ENCODE data around the gene PMF1.

PMF1 gene

DNA sequence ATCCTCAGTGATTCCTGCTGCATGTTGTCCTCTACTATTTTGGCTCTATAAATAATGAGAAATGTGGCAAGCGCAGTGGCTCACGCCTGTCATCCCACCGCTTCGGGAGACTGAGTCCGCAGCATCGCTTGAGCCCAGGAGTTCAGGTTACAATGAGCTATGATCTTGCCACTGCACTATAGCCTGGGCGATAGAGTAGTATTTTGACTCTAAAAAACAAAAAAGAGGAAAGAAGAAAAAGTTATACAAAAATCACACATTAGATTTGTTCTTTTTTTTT, 19.7 kb upstream of the PMF1 start:
- H3K4me3 ChIP-seq (ENCODE audit: low read depth, low read length) = peak overlapping the region; percentile 84
- TF ChIP-seq, protein P1, sequence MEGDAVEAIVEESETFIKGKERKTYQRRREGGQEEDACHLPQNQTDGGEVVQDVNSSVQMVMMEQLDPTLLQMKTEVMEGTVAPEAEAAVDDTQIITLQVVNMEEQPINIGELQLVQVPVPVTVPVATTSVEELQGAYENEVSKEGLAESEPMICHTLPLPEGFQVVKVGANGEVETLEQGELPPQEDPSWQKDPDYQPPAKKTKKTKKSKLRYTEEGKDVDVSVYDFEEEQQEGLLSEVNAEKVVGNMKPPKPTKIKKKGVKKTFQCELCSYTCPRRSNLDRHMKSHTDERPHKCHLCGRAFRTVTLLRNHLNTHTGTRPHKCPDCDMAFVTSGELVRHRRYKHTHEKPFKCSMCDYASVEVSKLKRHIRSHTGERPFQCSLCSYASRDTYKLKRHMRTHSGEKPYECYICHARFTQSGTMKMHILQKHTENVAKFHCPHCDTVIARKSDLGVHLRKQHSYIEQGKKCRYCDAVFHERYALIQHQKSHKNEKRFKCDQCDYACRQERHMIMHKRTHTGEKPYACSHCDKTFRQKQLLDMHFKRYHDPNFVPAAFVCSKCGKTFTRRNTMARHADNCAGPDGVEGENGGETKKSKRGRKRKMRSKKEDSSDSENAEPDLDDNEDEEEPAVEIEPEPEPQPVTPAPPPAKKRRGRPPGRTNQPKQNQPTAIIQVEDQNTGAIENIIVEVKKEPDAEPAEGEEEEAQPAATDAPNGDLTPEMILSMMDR (IDR thresholded peaks at IDR 0.05; ENCODE audit: low read depth, low read length) = no peak

DNA sequence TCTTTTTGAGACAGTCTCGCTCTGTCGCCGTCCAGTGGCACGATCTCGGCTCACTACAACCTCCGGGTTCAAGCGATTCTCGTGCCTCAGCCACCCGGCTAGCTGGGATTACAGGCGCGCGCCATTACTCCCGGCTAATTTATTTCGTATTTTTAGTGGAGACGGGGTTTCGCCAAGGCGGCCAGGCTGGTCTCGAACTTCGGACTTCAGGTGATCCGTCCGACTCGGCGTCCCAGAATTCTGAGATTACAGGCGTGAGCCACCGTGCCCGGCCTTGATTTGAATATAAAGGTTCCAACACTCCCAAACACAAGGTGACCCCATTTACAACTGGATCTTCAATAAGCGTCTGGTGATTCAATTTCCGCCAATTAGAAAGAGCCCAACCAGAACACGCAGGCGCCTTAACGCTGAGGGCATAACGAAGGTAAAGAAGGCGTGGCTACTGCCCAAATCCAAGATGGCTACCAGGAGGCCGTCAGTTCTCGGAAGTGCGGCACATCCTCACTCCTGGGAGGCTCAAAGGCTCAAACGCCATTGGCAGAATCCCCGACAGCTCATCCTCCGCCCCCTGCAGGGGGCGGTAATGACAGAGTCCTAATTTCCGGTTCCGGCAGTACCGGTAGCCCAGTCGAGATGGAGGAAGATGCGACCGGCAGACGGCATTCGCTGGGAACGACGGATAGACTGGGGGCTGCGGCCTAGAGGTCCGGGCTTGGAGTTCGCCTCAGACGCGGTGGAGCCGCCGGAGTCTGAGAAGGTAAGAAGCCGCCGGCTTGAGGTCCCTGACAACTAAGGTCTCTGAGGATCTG, 19.1 kb upstream of the PMF1 start, which contains the start of gene SLC25A44:
SLC25A44 (plus strand) TSS at position 617 of the 812 bp plus-strand sequence. CDS start 5,744 bp downstream, outside the sequence.
- TF ChIP-seq, protein P1 (IDR thresholded peaks at IDR 0.05; ENCODE audit: low read depth, low read length) = peak; percentile 25; the same call in 1 of the 2 replicates
- peak within 1 kb of the TSS; percentile 84 for H3K4me3 ChIP-seq (ENCODE audit: low read depth, low read length)

DNA sequence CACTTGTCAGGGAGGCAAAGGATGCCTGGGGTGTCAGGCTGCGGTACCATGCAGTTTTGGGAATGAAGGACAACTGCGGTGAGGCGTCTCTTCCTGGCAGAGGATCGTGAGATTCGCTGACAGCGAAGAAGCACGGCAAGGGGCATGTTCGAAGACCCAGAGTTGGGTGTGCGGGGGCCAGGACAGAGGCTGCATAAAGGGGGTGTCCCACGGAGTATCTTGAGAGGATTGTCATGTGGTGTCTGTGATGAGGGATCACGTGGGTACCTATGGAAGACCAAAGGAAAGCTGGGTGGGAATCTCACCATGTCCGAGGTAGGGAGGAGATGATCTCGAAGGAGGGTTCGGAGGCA, 18.5 kb upstream of the PMF1 start:
- peak overlapping the region; percentile 84 for H3K4me3 ChIP-seq (ENCODE audit: low read depth, low read length)
- TF ChIP-seq, protein P1 (IDR thresholded peaks at IDR 0.05; ENCODE audit: low read depth, low read length) = no peak

DNA sequence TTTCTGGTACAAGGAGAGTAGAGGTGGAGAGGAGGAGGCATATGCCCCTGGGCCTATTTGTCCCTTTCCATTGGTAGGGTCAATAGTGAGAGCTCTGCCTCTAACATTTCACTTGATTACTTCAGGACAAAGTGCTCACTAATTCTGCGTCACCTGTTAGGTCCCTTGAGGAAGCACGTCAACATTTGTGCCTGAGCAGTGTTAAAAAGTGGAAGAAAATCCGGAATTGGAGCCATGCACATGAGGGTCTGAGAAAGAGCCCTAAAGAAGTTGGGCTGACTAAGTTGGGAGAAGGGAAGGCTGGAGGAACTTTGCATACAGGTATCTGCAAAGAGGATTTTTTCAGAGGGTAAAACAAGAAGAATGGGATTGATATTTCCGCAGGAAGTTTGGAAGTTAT, 17.0 kb upstream of the PMF1 start:
- no peak overlapping the region for H3K4me3 ChIP-seq (ENCODE audit: low read depth, low read length)
- TF ChIP-seq, protein P1 (IDR thresholded peaks at IDR 0.05; ENCODE audit: low read depth, low read length) = no peak

DNA sequence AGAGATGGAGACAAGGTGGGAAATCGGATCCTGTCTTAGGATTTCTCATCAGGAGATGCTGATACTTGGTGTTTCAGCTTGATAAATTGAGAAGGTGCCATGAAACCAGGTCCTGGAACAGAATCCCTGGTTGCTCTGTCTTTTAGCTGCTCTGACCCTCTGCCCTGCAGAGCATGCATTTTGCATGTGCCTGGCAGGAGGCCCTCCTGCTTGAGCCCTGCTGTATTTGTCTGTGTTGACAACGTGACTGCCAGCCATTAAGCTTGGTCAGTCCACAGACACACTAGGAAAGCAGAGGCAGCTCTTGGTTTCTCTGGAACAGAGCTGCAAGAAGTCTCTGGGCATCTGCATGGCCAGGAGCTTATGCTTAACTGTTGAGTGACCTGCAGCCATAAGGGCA, 16.4 kb upstream of the PMF1 start:
- H3K4me3 ChIP-seq (ENCODE audit: low read depth, low read length) = no peak overlapping the region
- TF ChIP-seq, protein P1 (IDR thresholded peaks at IDR 0.05; ENCODE audit: low read depth, low read length) = no peak

DNA sequence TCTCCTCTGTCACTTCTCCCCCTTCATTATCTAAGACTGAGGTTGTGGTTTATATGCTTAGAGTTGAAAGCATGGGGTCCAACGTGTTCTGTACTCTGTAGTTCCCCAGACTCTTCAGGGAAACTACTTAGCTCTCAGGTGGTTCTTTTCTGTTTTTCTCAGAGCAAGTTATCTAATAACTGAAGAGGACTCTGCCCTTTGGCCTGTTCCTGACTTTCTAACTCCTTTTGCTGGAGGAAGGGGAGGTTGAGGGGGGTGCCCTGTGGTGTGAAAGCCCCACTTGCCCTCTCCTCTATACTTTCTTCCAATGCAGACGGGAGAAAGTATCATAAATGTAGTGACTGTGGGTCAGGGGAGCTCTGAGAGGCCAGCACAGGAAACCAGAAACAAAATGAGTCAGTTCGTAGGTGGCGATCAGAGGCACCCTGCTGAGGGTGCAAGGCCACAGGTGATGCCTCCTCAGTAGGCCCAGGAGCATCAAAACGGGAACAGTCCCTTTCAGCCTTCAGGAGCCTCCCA, 13.9 kb upstream of the PMF1 start:
- TF ChIP-seq, protein P1 (IDR thresholded peaks at IDR 0.05; ENCODE audit: low read depth, low read length) = no peak
- no peak overlapping the region for H3K4me3 ChIP-seq (ENCODE audit: low read depth, low read length)

DNA sequence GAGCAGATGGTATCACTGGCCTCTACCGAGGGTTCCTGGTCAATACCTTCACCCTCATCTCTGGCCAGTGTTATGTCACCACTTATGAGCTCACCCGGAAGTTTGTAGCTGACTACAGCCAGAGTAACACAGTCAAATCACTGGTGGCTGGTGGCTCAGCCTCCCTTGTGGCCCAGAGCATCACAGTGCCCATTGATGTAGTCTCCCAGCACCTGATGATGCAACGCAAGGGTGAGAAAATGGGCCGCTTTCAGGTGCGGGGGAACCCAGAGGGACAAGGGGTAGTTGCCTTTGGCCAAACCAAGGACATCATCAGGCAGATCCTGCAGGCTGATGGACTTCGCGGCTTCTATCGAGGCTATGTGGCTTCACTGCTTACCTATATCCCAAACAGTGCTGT, 12.8 kb upstream of the PMF1 start:
- no peak overlapping the region for H3K4me3 ChIP-seq (ENCODE audit: low read depth, low read length)
- TF ChIP-seq, protein P1 (IDR thresholded peaks at IDR 0.05; ENCODE audit: low read depth, low read length) = no peak

All from WI38 (cell line).